Measurements from ENCODE around the gene HCFC1.

DNA sequence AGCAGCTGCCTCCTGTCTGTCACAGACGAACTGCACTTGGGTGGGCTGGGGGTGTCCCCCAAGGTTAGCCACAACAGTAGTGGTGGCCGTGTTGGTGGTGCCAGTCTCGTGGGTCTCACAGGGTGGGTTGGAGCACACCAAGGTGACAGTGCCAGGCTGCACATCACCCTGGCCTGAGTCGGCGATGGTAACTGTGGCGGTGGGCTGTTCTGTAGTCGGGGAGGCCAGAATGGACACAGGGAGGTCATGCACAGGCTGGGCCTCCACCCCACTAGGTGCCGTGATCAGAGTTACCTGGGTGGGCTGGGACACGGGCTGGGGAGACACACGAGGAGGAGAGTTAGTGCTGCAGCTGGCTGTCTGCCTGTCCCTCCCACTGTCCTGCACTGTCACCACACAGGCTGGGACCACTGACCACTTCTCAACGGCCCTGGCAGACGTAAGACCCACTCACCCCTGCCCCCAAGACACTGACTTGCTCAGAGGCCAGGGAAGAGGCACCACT is 16.3 kb downstream of the HCFC1 start:
- TF ChIP-seq FOXM1 (IDR thresholded peaks at IDR 0.05; ENCODE audit: borderline replicate concordance) (no peak), FOXK2 (IDR thresholded peaks at IDR 0.05) (no peak), L3MBTL2 (conservative IDR thresholded peaks at IDR 0.05) (no peak), SUZ12 (IDR thresholded peaks at IDR 0.05) (no peak), SP1 (IDR thresholded peaks at IDR 0.05) (no peak), BHLHE40 (IDR thresholded peaks at IDR 0.05; ENCODE audit: borderline replicate concordance) (no peak), TARDBP (IDR thresholded peaks at IDR 0.05) (no peak), ARNT (IDR thresholded peaks at IDR 0.05) (no peak), ZNF384 (IDR thresholded peaks at IDR 0.05) (no peak), HDGF (IDR thresholded peaks at IDR 0.05; ENCODE audit: borderline replicate concordance) (no peak)
- TF ChIP-seq, protein P1, sequence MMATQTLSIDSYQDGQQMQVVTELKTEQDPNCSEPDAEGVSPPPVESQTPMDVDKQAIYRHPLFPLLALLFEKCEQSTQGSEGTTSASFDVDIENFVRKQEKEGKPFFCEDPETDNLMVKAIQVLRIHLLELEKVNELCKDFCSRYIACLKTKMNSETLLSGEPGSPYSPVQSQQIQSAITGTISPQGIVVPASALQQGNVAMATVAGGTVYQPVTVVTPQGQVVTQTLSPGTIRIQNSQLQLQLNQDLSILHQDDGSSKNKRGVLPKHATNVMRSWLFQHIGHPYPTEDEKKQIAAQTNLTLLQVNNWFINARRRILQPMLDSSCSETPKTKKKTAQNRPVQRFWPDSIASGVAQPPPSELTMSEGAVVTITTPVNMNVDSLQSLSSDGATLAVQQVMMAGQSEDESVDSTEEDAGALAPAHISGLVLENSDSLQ (IDR thresholded peaks at IDR 0.05), result no peak
